Measurements from ENCODE around the gene CD27. TPM values are rescaled to one million over a fixed set of nuclear protein-coding genes. Genes with fewer than 3 reads are reported as not detected.

CD27 gene
- total and polyA plus RNA-seq, 2 of the 13 experiments (the other 11 are each of a cell fraction or from before 2014, with no cell fraction given) = 0.12 TPM; not detected in 1

DNA sequence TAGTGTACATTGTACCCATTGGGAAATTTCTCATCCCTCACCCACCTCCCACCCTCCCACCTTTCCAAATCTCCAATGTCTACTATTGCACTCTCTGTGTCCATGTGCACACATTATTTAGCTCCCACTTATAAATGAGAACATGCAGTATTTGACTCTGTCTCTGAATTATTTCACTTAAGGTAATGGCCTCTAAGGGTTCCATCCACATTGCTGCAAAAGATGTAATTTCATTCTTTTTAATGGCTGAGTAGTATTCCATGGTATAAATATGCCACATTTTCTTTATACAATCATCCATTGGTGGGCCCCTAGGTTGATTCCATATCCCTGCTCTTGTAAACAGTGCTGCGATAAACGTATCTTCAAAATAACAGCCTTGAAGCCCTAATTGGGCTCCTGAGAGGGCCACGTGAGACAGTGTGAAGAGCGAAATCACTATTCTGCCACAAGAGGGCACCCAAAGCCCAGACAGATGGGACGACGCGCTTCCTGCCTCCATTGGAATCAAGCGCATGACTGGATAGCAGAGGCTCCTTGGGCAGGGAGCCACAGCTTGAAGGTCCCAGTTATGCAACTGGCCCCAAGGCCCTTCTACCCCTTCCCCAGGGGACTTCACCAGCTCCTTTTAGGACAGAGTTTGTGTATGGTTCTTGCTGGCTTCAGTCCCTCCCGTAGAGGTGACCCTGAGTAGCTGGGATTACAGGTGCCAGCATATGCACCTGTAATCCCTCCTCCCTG, 21.3 kb upstream of the CD27 start:
- Histone ChIP-seq H3K9ac (ENCODE audit: insufficient read depth, low read depth, low read length) (no peak overlapping the region), H3K4me3 (replicated peaks in 1 of 3; ENCODE audit: insufficient read depth in 1 of 3, low read depth in 2 of 3, low read length in 3 of 3) (peak overlapping the region in 1 of 3 experiments; percentile 12; a peak in 1 of 6 replicates), H3K36me3 (replicated peaks in 1 of 2; ENCODE audit: control insufficient read depth in 1 of 2, insufficient read depth in 2 of 2, low read length in 2 of 2) (no peaks in the 10 kb centered on the region), H4K20me1 (ENCODE audit: insufficient read depth, low read length) (no peaks in the 10 kb centered on the region), H3K4me2 (ENCODE audit: low read depth, low read length) (peak overlapping the region; percentile 62), H3K27ac (ENCODE audit: extremely low read length, insufficient read depth, low read length) (no peak overlapping the region), H3K9me3 (ENCODE audit: low read length) (no peaks in the 10 kb centered on the region), H3K4me1 (ENCODE audit: insufficient read depth, low read length) (peaks cover 63% of the 10 kb centered on the region), H3K79me2 (ENCODE audit: insufficient read depth, low read length) (no peaks in the 10 kb centered on the region), H2AFZ (ENCODE audit: low read length) (peak overlapping the region; percentile 88), H3K27me3 (ENCODE audit: control insufficient read depth in 1 of 2, insufficient read depth in 2 of 2, low read length in 2 of 2) (peaks cover 2 to 12% of the 10 kb centered on the region in 2 experiments; a peak in 2 of 5 replicates)
- ChIA-PET CTCF (ENCODE audit: low intra/inter-chr PET ratio, low total read pairs) (interaction anchor here (1.2 to 2.6 kb wide), 4 partner anchors 42 to 131 kb away, joined by 3 to 29 read pairs (median 4); no protein-coding TSS in a partner anchor), POLR2A (interaction anchor here (1.0 to 4.2 kb wide), 6 partner anchors 28 to 112 kb away, joined by 4 to 20 read pairs (median 8); partner anchors contain the start of genes GAPDH, LTBR, TAPBPL and VAMP1)
- BruUV-seq (replicated peaks) = no TSS peak
- in situ Hi-C loops (cut with HindIII; ENCODE audit: extremely low pct_ligation_motif_present, low pct_unique_long_range_greater_than_20kb) = loop anchor here (5.0 to 10.0 kb wide), 2 partner anchors 39 to 111 kb away; partner anchors contain the start of gene GAPDH
- FAIRE-seq (peak; percentile 91), DNase-seq (ENCODE audit: low spot score) (peak; percentile 81), ATAC-seq (peak; percentile 92)
- intact Hi-C loops (cut with micrococcal nuclease; ENCODE audit: unreplicated experiment) = loop anchor here (1.0 to 5.0 kb wide), 6 partner anchors 42 to 134 kb away; partner anchors contain the start of genes IFFO1 and NCAPD2
- 1% methylated on average over 5 of the region's 9 CpGs for whole genome bisulfite sequencing (ENCODE audit: low lambda C conversion rate)
- TF ChIP-seq STAT5B (CRISPR knock-in tag; IDR thresholded peaks at IDR 0.05) = no peak
- TF ChIP-seq, protein P1, sequence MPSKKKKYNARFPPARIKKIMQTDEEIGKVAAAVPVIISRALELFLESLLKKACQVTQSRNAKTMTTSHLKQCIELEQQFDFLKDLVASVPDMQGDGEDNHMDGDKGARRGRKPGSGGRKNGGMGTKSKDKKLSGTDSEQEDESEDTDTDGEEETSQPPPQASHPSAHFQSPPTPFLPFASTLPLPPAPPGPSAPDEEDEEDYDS (CRISPR knock-in tag; IDR thresholded peaks at IDR 0.05) = 0 out of 2 replicates have a peak, but pooled peaks have one; percentile 11
- TF ChIP-seq GATA4 (IDR thresholded peaks at IDR 0.05; ENCODE audit: borderline replicate concordance, low read depth) = no peak
- TF ChIP-seq TCF12 (IDR thresholded peaks at IDR 0.05) = no peak
- TF ChIP-seq TCF12 (CRISPR knock-in tag; IDR thresholded peaks at IDR 0.05) = no peak
- no peak for TF ChIP-seq POLR2AphosphoS5 (IDR thresholded peaks at IDR 0.05; ENCODE audit: low read depth, low read length)
- TF ChIP-seq ZNF350 (CRISPR knock-in tag; IDR thresholded peaks at IDR 0.05; ENCODE audit: borderline replicate concordance, low read depth) = no peak
- TF ChIP-seq, protein P2, sequence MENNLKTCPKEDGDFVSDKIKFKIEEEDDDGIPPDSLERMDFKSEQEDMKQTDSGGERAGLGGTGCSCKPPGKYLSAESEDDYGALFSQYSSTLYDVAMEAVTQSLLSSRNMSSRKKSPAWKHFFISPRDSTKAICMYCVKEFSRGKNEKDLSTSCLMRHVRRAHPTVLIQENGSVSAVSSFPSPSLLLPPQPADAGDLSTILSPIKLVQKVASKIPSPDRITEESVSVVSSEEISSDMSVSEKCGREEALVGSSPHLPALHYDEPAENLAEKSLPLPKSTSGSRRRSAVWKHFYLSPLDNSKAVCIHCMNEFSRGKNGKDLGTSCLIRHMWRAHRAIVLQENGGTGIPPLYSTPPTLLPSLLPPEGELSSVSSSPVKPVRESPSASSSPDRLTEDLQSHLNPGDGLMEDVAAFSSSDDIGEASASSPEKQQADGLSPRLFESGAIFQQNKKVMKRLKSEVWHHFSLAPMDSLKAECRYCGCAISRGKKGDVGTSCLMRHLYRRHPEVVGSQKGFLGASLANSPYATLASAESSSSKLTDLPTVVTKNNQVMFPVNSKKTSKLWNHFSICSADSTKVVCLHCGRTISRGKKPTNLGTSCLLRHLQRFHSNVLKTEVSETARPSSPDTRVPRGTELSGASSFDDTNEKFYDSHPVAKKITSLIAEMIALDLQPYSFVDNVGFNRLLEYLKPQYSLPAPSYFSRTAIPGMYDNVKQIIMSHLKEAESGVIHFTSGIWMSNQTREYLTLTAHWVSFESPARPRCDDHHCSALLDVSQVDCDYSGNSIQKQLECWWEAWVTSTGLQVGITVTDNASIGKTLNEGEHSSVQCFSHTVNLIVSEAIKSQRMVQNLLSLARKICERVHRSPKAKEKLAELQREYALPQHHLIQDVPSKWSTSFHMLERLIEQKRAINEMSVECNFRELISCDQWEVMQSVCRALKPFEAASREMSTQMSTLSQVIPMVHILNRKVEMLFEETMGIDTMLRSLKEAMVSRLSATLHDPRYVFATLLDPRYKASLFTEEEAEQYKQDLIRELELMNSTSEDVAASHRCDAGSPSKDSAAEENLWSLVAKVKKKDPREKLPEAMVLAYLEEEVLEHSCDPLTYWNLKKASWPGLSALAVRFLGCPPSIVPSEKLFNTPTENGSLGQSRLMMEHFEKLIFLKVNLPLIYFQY (CRISPR knock-in tag; IDR thresholded peaks at IDR 0.05; ENCODE audit: borderline replicate concordance) = no peak
- TF ChIP-seq, protein P3, sequence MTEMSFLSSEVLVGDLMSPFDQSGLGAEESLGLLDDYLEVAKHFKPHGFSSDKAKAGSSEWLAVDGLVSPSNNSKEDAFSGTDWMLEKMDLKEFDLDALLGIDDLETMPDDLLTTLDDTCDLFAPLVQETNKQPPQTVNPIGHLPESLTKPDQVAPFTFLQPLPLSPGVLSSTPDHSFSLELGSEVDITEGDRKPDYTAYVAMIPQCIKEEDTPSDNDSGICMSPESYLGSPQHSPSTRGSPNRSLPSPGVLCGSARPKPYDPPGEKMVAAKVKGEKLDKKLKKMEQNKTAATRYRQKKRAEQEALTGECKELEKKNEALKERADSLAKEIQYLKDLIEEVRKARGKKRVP (CRISPR knock-in tag; IDR thresholded peaks at IDR 0.05) = no peak
- TF ChIP-seq KDM3A (CRISPR knock-in tag; IDR thresholded peaks at IDR 0.05; ENCODE audit: low read depth) = peak; percentile 75; the same call in 1 of the 2 replicates
- no peak for TF ChIP-seq ATF7 (IDR thresholded peaks at IDR 0.05)
- TF ChIP-seq ATF7 (CRISPR knock-in tag; IDR thresholded peaks at IDR 0.05) = no peak
- TF ChIP-seq, protein P4, sequence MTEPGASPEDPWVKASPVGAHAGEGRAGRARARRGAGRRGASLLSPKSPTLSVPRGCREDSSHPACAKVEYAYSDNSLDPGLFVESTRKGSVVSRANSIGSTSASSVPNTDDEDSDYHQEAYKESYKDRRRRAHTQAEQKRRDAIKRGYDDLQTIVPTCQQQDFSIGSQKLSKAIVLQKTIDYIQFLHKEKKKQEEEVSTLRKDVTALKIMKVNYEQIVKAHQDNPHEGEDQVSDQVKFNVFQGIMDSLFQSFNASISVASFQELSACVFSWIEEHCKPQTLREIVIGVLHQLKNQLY (CRISPR knock-in tag; IDR thresholded peaks at IDR 0.05) = 0 out of 2 replicates have a peak, but pooled peaks have one; percentile 40
- no peak for TF ChIP-seq IKZF1 (IDR thresholded peaks at IDR 0.05)
- peak; percentile 79; the same call in 1 of the 2 replicates for TF ChIP-seq MYC (CRISPR knock-in tag; IDR thresholded peaks at IDR 0.05; ENCODE audit: borderline replicate concordance)
- TF ChIP-seq ZNF510 (CRISPR knock-in tag; IDR thresholded peaks at IDR 0.05; ENCODE audit: low read depth) = no peak
- TF ChIP-seq NR1H2 (CRISPR knock-in tag; IDR thresholded peaks at IDR 0.05; ENCODE audit: borderline replicate concordance, low read depth) = no peak
